Smooth muscle cell of the brain vasculature (primary cell): ENCODE measurements around the gene LUC7L.
"Not testable (repeated sequence)": the region's sequence is repeated elsewhere in the genome, so short reads cannot be mapped to it uniquely, and the experiment has no call there.

Source experiments
- DNase-seq: peaks from one replicate; pipeline ENCODE4 v3.0.0-alpha.2; 2012; ENCODE audit warnings: low read depth, low spot score

Gene LUC7L

DNA sequence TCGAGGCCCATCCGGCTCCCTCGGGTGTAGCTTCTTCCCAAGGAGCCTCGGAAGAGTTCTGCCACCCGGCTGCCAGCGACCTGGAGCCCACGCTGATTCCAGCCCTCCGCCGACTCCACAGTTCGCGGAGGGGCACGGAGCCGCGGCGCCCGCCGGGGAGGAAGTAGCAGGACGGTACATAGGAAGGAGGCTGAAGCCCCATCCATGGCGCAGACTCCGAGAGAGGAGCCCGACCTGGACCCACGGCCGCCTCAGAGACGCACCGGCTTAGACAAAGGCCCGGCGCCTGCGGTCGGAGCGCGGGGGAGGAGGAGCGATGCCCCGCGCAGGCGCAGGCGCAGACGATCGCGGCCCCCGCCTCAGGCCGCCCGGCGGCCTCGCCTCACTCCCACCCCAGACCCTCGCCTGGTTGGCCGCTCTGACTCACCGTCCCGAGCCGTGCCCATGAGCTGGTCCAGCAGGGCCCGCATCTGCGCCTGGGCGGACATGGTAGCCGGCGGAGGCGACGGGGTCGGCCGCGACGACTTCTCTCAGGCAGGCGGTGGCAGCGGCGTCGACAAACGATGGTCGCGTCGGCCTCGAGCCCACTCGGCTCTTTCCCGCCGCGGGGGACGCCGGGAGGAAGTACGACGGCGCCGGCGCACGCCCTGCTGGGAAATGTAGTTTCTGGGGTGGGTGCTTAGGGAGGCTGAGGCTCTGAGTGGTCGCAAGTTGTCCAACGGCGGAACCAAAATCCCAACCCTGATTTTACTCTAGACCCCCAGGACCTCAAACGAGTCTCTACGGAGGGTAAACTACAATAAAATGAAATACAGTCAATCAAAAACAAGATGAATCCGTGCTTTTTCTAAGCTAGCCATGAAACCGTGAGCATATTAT lies at the start of gene LUC7L:
TSS of gene LUC7L (minus strand) at position 598 of the 879 bp plus-strand sequence. CDS start at position 488, 110 bp downstream.
- DNase-seq: peak; percentile 74

- no peak for DNase-seq
Observed at GRCh38 chr16:278863-279366, 49.7 kb upstream of the LUC7L start.

DNA sequence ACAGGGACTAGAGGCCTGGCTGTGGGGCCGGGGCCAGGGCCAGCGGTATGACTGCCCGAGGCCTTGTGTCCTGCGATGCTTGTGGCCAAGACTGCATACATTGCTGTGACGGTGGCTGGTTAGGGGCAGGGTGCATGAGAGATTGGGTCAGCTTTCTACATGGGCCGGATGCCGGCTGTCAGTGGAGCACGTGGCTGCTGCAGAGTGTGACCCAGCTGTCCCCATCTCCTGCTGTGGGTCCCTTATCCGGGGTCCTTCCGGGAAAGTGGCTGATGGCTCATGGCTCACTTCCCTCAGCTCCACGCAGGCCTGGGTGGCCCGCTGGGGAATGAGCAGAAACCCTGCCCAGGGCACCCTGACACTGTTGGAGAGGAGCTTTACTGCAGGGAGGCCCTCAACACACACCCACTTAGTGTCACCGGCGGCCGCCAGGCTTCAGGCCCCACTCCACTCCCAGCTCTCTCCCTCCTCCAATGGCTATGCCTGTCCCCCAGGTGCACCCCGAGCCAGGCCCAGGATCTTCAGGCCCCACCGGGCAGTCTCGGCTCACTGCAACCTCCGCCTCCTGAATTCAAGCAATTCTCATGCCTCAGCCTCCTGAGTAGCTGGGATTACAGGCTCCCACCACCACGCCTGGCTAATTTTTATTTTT lies 47.3 kb upstream of the LUC7L start:
- no peak for DNase-seq

DNA sequence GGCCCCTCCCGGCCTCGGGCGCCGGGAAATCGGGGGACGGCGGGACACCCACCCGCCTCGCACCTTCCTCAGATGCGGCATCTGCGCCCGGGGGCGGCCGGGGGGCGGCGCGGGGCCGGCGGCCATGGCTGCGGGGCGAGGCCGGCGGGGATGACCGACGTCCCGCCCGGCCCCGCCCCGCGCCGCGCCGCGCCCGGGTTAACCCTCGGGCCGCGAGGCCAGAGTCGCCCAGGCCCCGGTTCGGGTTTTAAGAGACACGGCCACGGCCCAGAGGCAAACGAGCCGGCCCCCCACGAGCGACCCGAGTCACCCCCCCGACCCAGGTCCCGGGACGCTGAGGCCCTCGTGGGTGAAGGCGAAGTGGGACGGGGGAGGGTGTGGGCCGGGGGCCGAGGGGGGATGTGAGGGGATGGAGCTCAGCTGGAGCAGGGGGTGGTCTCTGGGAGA lies 46.6 kb upstream of the LUC7L start, which contains the start of gene RGS11:
TSS of gene RGS11 (minus strand) at position 159 of the 447 bp plus-strand sequence. CDS start at position 126, 33 bp downstream.
- no peak for DNase-seq

DNA sequence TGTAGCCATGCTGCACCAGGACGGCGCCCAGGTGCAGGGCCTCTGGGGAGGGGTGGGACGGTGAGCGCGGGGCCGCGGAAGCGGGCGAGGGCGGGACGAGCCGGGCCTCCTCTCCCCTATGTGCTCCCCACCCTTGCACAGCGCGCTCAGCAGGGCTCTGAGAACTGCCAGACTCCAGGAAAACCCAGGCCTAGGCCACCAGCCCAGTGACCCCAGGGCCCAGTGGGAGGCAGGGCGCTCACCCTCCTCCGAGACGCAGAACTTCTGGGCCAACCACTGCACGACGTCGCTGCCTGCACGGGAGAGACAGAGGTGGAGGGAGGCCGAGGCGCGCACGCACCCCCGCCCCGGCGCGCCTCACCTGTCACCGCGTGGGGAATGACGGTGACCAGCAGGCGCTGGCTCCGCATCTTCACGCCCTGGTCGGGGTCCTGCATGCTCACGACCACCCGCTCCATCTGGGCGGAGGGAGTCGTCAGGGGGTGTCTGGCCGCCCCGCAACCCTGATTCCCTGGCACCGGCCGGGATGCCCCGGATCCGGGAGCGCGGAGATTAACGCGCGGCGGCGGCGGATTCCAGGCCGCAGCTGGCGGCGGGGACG lies 45.9 kb upstream of the LUC7L start:
- DNase-seq: no peak

DNA sequence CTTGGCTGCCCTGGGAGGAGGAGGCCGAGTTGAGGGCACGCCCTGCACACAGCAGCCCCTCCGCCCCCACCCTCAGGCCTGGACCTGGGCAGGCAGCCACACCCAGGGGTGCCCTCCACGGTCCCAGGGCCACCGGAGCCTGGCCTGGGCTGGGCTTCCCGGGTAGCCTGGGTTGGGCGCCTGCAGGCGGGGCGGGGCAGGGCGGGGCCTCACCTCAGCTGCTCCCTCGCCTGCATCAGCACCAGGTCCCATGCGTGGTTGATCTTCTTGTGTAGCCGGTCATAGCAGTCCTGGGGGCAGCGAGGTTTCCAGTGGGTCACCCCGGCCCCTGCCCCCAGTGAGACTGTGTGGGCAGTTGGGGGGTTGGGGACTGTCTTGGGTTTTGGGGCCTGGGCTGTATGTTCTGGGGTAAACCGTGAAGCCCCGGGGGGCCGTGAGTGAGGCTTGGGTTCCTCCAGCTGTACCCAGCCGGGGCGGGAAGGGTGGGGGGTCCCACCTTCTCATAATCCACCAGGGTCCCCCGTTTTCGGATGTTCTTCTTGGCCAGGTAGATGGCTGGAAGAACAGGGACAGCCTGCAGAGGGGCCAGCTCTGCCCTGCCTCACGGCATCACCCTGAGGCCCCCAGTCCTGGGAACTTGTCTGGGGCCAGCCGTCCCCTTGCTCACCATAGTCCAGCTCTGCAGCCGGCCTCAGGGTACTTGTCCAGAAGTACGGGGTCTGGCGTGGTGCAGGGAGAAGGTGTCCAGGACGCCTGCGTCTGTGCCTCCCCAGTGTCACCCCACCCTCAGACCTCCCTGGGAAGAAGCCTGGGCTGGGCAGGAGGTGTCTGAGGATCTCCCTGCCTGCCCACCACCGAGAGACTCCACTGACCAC lies 44.5 kb upstream of the LUC7L start:
- DNase-seq: no peak

DNA sequence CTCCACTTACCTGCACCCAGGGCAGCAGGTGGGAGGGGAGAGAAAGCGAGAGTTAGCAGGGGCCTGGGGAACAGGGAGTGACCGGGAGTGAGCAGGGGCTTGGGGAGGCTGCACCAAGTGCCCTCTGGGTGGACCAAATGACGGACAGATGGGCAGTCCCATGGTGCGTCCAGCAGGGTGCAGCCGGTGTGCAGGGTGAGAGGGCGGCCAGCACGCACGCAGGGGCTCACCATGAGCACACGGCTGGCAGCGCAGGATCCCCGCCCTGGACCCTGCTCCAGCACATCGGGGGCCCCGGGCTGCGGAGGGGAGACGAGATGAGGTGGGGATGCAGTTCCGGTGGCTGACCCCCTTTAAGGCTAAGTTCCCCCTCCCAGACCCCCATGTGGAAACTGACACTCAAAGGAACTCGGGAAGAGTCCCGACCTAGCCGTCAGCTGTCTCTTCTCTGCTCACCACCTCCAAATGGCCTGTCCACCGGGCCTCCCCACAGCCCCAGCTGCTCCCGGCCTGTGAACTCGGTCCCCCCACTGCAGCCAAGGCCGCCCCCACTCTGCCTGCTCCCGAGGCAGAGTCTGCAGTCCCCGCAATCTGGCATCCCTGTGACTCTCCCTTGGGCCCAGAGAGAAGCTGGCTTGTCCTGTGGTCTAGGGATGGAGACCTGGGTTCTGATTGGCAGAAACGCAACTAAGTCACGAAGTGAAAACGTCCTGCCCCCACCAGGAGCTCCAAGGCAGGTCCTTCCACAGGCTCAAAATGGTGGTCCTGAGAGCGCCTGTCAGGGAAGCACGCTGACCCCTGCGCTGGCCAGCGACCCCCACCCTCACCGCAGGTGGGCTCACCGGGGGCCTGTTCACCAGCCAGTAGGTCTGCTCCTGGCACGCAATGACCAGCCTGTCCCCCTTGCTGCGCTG lies 43.6 kb upstream of the LUC7L start:
- no peak for DNase-seq

- DNase-seq: no peak
Observed at GRCh38 chr16:270381-271255, 41.4 kb upstream of the LUC7L start.

DNA sequence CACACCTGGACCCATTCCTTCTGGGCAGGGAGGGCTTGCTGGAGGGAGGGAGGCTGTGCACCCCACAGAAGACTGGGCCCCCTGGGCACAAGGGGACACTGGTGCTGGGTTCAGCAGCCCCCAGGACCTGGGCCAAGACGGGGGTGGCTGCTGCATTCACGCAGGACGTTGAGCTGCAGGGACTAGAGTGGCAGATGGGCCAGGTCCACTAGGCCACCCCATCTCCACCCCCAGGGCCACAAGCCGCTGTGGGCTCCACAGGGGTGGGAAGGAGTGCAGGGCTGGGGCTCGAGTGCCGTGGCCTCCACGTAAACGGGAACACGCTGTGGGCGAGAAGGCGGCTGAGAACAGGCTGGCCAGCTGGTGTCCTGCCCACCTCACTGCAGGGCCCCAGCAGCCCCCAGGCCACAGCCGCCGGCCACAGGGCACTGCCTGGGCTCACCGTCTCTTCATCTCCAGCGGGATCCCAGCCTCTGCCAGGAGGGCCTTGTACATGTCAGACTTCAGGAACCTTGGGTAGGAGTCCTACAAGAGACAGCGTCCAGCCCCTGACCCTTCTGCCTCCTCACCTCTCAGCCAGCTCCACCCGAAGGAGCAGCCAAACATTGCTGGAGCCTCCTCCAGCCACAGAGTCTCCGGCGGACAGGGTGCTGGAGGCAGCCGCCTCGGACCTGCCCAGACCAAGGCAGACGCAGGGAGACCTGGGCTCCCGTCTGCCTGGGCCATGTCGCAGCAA lies 40.0 kb upstream of the LUC7L start:
- no peak for DNase-seq

DNA sequence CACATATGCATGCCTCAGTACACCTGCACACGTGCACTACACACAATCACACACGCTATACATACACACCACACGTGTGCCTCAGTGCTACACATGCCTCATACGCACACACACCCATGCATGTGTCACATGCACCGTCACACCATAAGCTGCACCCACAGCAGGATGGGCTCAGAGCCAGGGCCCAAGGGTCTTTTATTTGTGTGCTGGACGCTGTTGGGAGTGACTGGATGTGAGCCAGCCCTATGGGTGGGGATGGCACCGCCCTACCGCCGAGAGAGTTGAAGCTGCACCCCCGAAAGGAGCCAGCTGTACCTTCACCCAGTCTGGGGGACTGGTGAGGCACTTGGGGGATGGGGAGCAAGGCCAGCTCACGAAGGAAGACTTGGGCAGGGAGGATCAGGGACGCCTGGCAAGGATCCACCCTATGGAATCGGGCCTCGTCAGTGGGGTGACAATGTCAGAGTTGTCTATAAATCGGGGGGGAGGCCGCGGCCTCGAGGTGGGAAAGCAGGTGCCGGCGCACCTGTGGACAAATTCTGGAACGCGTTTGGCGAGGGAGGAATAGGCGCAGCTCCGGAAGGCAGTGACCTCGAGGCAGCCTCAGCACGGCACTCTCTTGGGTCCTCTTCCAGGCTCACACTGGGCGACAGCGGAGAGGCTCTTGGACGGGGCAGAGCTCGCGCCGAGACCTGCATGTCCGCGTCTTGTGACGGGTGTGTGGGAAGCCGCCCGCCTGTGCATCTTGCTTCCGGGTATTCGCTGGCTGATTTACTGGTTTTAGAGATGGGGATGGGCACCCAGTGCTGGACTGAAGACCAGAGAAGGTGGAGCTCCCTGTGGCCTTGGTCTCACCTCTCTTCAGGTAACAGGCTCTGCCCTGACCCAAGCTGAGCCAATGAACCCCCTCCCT lies 39.1 kb upstream of the LUC7L start:
- no peak for DNase-seq

GRCh38 chr16:267562-267961 lies 38.3 kb upstream of the LUC7L start:
- DNase-seq: not testable (repeated sequence)

DNA sequence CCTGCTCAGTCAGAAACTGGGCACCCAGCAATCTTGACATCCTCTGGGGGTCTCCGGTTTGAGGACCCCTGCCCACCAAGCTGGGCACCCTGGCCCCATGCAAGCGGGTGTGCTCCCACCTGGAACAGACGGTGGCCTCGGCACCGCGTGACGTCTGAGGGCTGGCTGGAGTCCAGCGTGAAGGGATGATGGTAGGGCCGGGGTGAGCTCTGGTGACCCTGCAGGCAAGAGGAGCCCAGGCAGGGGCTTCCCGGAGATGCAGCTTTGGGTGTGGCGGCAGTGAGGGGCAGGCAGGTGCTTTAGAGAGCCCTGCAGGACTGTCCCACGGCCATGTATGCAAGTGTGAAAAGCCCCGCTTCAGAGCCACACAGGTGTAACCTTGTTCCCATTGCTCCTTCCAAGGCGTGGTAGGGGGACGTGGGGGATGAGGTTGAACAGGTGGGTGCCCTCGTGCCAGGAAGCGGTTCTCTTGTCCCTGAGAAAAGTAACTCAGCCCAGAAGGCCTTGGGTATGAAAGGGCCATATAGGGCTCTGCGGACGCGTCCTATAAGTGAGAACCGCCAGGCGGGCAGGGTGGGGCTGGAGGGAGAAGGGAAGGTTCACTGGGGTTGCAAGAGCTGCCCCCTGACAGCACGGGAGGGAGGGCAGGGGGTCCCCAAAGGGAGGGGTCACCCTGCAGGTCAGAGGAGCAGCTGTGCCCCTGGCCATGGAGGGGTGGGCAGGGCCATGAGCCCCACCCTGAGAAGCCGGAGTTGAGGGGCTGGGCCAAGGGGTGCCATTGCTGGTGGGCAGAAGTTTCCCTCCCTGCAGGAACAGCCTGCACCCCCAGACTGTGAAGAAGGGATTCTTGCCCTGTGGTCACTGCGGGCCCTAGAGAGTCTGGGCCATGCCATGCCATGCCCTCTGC lies 37.3 kb upstream of the LUC7L start:
- DNase-seq: no peak

DNA sequence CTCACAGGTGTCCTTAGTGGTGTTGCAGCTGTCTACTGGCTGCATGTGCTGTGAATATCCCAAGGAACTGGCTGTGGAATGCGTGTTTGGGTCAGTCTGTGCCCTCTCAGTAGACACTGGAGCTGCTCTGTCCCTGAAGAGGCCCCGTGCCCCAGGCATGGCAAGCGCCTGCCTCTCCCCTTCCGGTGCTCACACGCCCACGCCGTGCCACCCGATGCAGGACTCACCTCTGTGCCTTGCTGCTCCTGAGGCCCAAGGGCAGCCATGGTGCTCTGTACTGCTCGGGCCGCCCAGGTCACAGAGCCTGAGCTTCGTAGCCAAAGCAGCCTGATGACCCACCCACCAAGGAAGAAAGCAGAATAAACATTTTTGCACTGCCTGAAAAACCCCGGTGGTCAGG lies 36.5 kb upstream of the LUC7L start:
- no peak for DNase-seq

GRCh38 chr16:265002-265529 lies 35.8 kb upstream of the LUC7L start:
- no peak for DNase-seq

- no peak for DNase-seq
Observed at GRCh38 chr16:264440-264951, 35.2 kb upstream of the LUC7L start.

DNA sequence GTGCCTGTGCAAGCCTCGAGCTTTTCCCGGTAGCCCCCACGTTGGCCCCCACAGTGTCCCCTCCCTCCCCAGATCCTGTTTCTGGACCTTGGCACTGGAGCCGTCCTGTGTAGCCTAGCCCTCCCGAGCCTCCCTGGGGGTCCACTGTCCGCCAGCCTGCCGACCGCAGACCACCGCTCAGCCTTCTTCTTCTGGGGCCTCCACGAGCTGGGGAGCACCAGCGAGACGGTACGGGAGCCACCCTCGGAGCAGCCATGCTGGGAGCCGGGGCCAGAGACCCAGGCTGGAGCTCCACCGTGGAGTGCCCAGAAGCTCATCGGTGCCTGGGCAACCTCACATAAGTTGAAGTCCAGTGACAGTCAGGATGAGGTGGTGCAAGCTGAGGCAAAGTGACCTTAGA lies 34.7 kb upstream of the LUC7L start:
- DNase-seq: no peak
